Activated B cell treated with CpG ODN at 0.5 μM for 24 hours (primary cell): ENCODE measurements around the gene SRA1. TPM values are rescaled to one million over a fixed set of nuclear protein-coding genes. Genes with fewer than 3 reads are reported as not detected.

ENCODE experiments used
- ATAC-seq: fragments of 200-7000 bp; cut with Tn5 transposase; one replicate; pipeline ENCODE4 v1.10.0; 2021; ENCODE audit warnings: low read depth, mild to moderate bottlenecking, moderate library complexity
- CTCF ChIA-PET: fragments of 350-600 bp; sonication (Branson Sonifier 250); formaldehyde crosslinking; loops from one replicate; lab custom pipeline; 2021; ENCODE audit warnings: antibody characterized with exemption; lab: Charles Lee
- POLR2A ChIA-PET: fragments of 350-600 bp; sonication (Branson Sonifier 250); formaldehyde crosslinking; loops from one replicate; lab custom pipeline; 2021; ENCODE audit warnings: antibody characterized with exemption; lab: Charles Lee
- DNase-seq: peaks from one replicate; pipeline ENCODE4 v3.0.0; 2022
- H3K27ac Mint-ChIP-seq: one replicate; pipeline ENCODE4 v1.8.0; 2020; ENCODE audit warnings: mixed read lengths
- H3K27me3 Mint-ChIP-seq: one replicate; pipeline ENCODE4 v1.8.0; 2021; ENCODE audit warnings: mixed read lengths
- H3K36me3 Mint-ChIP-seq: one replicate; pipeline ENCODE4 v1.8.0; 2021; ENCODE audit warnings: low read depth, mixed read lengths
- H3K4me1 Mint-ChIP-seq: one replicate; pipeline ENCODE4 v1.8.0; 2021; ENCODE audit warnings: mixed read lengths
- H3K4me3 Mint-ChIP-seq: one replicate; pipeline ENCODE4 v1.8.0; 2020; ENCODE audit warnings: mild to moderate bottlenecking, mixed read lengths
- H3K9me3 Mint-ChIP-seq: one replicate; pipeline ENCODE4 v1.8.0; 2020; ENCODE audit warnings: mixed read lengths
- CTCF ChIP-seq: fragments of 200-600 bp; IDR thresholded peaks from one replicate; pipeline ENCODE4 v1.8.0; 2022; ENCODE audit warnings: antibody characterized with exemption, mild to moderate bottlenecking
- intact Hi-C: fragments of 100-400 bp; cut with micrococcal nuclease; formaldehyde crosslinking; loops from one replicate; pipeline ENCODE4 v1.15.1; 2024
- total RNA-seq: library from RNA; stranded (reverse); gene quantifications from 2 replicates; pipeline ENCODE4 v1.2.3, GENCODE V29; 2022

Gene SRA1
- total RNA-seq, 1 donor from 2014 or later = 41.8 TPM

GRCh38 chr5:140553657-140554056 is 3.6 kb downstream of the SRA1 start:
- CTCF ChIA-PET = no interaction called here
- intact Hi-C loops = no loop called here
- peak overlapping the region; percentile 1 for H3K4me3 Mint-ChIP-seq
- peaks cover 62% of the 10 kb centered on the region for H3K4me1 Mint-ChIP-seq
- POLR2A ChIA-PET = interaction anchor here (1.3 to 1.6 kb wide), 2 partner anchors 15 to 94 kb away, joined by 3 to 4 read pairs; partner anchors contain the start of genes IK and NDUFA2
- H3K36me3 Mint-ChIP-seq = peaks cover 63% of the 10 kb centered on the region
- no peak for ATAC-seq
- H3K27ac Mint-ChIP-seq = peak overlapping the region; percentile 69
- H3K9me3 Mint-ChIP-seq = no peaks in the 10 kb centered on the region
- DNase-seq = no peak
- no peaks in the 10 kb centered on the region for H3K27me3 Mint-ChIP-seq
- no peak for TF ChIP-seq CTCF

- TF ChIP-seq CTCF = no peak
- CTCF ChIA-PET = no interaction called here
- no peaks in the 10 kb centered on the region for H3K27me3 Mint-ChIP-seq
Measured at GRCh38 chr5:140551872-140552271, 5.4 kb downstream of the SRA1 start.

DNA sequence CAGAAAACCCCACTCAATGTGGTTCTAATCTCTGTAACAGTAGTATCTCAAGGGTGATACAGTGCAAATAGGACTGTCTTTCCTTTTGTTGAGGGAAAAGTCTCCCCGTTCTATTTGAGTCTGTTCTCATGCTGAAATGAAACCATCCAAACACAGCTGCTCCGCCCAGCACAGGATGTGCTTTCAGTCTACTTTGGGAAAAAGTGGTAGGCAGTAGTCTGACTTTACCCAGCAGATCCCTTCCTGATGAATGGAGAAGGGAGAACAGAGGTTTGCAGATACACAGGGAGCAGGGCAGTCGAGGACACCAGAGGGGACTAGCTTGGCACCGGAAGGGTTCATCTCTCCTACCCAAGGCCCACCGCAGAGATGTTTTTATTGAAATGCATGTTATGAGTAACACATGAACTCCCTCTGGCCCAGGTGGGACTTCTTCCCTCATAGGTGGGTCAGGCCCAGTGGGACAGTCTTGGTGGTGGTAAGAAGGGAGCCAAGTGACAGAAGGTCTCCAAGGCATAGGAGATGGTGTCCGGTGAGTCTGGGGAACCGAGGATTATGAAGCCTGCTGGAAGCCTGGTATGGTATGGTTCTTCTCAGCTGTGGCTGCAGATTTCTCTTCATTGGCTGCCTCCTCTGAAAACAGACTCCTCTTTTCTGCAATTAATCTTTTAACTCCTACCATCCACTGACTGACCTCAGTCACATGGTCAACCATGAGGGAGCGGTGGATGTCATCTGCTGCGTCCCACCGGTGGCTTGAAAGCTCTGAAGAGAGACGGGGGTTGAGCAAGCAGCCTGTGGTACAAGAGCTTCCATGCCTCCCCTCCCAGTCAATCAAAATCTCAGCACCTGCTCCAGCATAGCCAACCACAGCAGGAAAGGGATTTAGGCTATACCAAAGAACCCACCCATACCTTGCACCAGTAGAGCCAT is 6.9 kb downstream of the SRA1 start:
- peaks cover 54% of the 10 kb centered on the region for H3K36me3 Mint-ChIP-seq
- ATAC-seq = no peak
- intact Hi-C loops = no loop called here

More at GRCh38 chr5:140551872-140552271, 5.4 kb downstream of the SRA1 start:
- intact Hi-C loops = no loop called here
- peaks cover 63% of the 10 kb centered on the region for H3K36me3 Mint-ChIP-seq
- no peak overlapping the region for H3K4me3 Mint-ChIP-seq
- DNase-seq (no peak), ATAC-seq (no peak)
- H3K4me1 Mint-ChIP-seq = peaks cover 66% of the 10 kb centered on the region
- no peaks in the 10 kb centered on the region for H3K9me3 Mint-ChIP-seq
- POLR2A ChIA-PET = interaction anchor here (1.6 kb wide), 2 partner anchors 14 to 96 kb away, joined by 4 to 5 read pairs; partner anchors contain the start of genes IK and NDUFA2
- no peak overlapping the region for H3K27ac Mint-ChIP-seq

DNA sequence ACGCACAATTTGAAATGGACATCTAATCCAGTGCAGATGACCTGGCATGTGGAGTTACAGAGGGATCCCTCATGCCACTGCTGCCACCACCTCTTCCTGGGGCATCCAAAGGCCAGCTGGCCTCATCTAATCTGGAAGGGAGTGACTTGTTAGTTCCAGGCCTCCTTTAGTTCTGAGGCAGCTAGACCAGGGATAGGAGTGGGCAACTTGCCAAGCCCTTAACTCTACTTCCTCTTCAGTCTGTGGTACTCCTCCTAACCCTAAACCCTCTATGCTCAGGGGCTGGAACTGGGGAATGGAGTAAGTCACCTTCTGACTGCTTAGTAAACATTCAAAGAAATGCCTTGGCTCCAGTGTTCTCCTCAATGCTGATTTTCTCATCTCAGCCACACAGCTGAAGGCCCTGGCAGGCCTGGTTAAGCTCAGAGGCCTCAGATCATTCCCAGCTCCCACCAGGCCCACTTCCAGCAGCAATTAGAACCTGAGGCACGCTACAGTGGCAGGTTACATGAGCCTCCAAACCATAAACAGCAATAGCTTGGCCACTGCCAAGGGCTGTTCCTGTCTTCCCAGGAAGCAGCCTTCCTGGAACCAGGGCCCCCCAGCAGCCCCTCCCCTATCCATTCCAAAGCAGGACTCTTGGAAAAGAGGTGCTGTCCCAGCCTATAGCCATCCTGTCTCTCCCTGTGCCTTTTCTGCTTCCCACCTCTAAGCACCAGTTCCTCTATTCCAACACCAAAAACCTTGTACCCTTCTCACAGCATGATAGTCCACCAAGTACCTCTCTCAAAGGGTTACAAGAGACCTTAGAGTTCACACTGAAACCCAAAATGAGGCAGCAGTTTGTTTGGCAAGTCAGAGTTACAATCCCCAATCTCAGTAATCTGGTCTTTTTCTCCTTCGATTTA is 7.8 kb downstream of the SRA1 start:
- Mint-ChIP-seq H3K9me3 (no peaks in the 10 kb centered on the region), H3K4me1 (peaks cover 46% of the 10 kb centered on the region), H3K36me3 (peaks cover 55% of the 10 kb centered on the region), H3K27me3 (no peaks in the 10 kb centered on the region), H3K27ac (peak overlapping the region; percentile 68), H3K4me3 (peak overlapping the region; percentile 58)
- ChIA-PET CTCF (interaction anchor here (2.3 kb wide), 1 partner anchor 98 kb away, joined by 12 read pairs; the partner anchor contains the start of genes IK and NDUFA2), POLR2A (interaction anchor here (2.9 to 4.4 kb wide), 2 partner anchors 8 to 15 kb away, joined by 30 to 39 read pairs; partner anchors contain the start of genes APBB3, SLC35A4 and SRA1)
- TF ChIP-seq CTCF = no peak
- DNase-seq (no peak), ATAC-seq (no peak)
- intact Hi-C loops = loop anchor here (5.0 kb wide), 1 partner anchor 147 kb away; the partner anchor contains the start of gene ANKHD1

More for the DNA sequence above, 6.9 kb downstream of the SRA1 start:
- Mint-ChIP-seq H3K4me1 (peaks cover 54% of the 10 kb centered on the region), H3K27ac (no peak overlapping the region), H3K27me3 (no peaks in the 10 kb centered on the region), H3K9me3 (no peaks in the 10 kb centered on the region), H3K4me3 (no peak overlapping the region)
- CTCF ChIA-PET = no interaction called here
- POLR2A ChIA-PET = interaction anchor here (0.6 to 1.1 kb wide), 2 partner anchors 14 to 97 kb away, joined by 6 to 7 read pairs; partner anchors contain the start of genes IK and NDUFA2
- TF ChIP-seq CTCF = no peak
- no peak for DNase-seq
